ENCODE measurements around the gene LPAR3.
"Not testable (repeated sequence)": the region's sequence is repeated elsewhere in the genome, so short reads cannot be mapped to it uniquely, and the experiment has no call there.

LPAR3 gene

DNA sequence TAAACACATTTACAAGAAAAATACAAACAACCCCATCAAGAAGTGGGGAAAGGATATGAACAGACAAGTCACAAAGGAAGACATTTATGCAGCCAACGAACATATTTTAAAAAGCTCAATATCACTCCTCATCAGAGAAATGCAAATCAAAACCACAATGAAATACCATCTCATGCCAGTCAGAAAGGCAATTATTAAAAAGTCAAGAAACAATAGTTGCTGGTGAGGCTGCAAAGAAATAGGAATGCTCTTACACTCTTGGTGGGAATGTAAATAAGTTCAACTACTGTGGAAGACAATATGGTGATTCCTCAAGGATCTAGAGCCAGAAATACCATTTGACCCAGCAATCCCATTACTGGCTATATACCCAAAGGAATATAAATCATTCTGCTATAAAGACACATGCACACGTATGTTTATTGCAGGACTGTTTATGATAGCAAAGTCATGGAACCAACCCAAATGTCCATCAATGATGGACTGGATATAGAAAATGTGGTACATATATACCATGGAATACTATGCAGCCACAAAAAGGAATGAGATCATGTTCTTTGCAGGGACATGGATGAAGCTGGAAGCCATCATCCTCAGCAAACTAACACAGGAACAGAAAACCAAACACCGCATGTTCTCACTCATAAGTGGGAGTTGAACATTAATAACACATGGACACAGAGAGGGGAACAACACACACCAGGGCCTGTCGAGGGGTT is 15.9 kb upstream of the LPAR3 start:
- DNase-seq; in situ Hi-C loops (cut with MboI; ENCODE audit: low pct_unique_long_range_greater_than_20kb, low sequenced_read_pairs): not testable (repeated sequence)

- no peak for DNase-seq
- in situ Hi-C loops (cut with MboI; ENCODE audit: low pct_unique_long_range_greater_than_20kb, low sequenced_read_pairs), result no loop called here
Observed at GRCh38 chr1:84907095-84907827, 14.3 kb upstream of the LPAR3 start.

GRCh38 chr1:84902727-84903126 is 9.7 kb upstream of the LPAR3 start:
- DNase-seq; in situ Hi-C loops (cut with MboI; ENCODE audit: low pct_unique_long_range_greater_than_20kb, low sequenced_read_pairs): not testable (repeated sequence)

DNA sequence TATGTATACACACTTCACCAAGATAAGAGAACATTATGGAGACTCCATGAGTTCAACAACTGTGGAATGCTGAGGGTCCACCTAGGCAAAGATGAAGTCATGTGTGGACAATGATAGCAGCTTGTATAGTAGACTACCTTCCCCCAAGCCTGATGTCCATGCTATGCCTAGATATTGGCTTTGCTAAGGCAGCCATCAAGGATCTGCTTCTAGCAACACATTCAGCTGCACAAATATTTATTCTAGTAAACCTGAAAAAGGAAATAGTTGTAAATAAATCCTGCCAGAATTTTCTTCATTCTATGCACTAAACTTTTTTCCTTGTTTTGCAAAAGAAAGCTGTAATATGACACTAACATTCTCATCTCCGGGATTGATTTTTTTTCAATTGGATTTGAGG is 7.0 kb upstream of the LPAR3 start:
- in situ Hi-C loops (cut with MboI; ENCODE audit: low pct_unique_long_range_greater_than_20kb, low sequenced_read_pairs), result no loop called here
- no peak for DNase-seq

GRCh38 chr1:84896279-84896678 is 3.3 kb upstream of the LPAR3 start:
- in situ Hi-C loops (cut with MboI; ENCODE audit: low pct_unique_long_range_greater_than_20kb, low sequenced_read_pairs), result no loop called here
- DNase-seq, result no peak

GRCh38 chr1:84890566-84890965 is 2.4 kb downstream of the LPAR3 start:
- in situ Hi-C loops (cut with MboI; ENCODE audit: low pct_unique_long_range_greater_than_20kb, low sequenced_read_pairs), result no loop called here
- DNase-seq, result no peak

GRCh38 chr1:84889437-84889836 is 3.6 kb downstream of the LPAR3 start:
- in situ Hi-C loops (cut with MboI; ENCODE audit: low pct_unique_long_range_greater_than_20kb, low sequenced_read_pairs), result no loop called here
- DNase-seq, result peak; percentile 31

DNA sequence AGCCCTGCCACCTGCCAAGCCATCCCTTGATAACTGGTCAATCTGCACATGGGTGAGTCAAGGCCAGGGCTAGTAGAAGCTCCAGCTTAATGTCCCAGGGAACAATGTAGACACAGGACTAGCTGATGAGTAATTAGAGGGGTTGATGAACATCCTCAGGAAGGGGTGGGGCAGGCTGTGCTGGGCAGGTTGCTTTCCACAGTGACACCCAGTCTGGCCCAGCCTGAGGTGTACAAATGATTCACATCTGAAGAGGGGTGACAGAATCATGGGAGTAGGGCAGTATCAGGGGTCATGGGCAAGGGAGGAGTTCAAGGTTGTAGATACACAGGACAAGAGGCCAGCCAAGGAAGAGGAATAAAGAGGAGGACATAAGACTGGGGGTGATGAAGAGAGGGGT is 4.3 kb downstream of the LPAR3 start:
- DNase-seq, result no peak
- in situ Hi-C loops (cut with MboI; ENCODE audit: low pct_unique_long_range_greater_than_20kb, low sequenced_read_pairs), result no loop called here

GRCh38 chr1:84887261-84887934 is 5.6 kb downstream of the LPAR3 start:
- DNase-seq, result no peak
- in situ Hi-C loops (cut with MboI; ENCODE audit: low pct_unique_long_range_greater_than_20kb, low sequenced_read_pairs), result no loop called here

GRCh38 chr1:84885469-84885868 is 7.5 kb downstream of the LPAR3 start:
- in situ Hi-C loops (cut with MboI; ENCODE audit: low pct_unique_long_range_greater_than_20kb, low sequenced_read_pairs), result no loop called here
- DNase-seq, result no peak

- in situ Hi-C loops (cut with MboI; ENCODE audit: low pct_unique_long_range_greater_than_20kb, low sequenced_read_pairs), result no loop called here
- DNase-seq, result no peak
Observed at GRCh38 chr1:84884671-84885389, 8.2 kb downstream of the LPAR3 start.

GRCh38 chr1:84883286-84883685 is 9.7 kb downstream of the LPAR3 start:
- DNase-seq, result no peak

GRCh38 chr1:84877592-84877991 is 15.4 kb downstream of the LPAR3 start:
- DNase-seq, result no peak
- in situ Hi-C loops (cut with MboI; ENCODE audit: low pct_unique_long_range_greater_than_20kb, low sequenced_read_pairs), result no loop called here

More at GRCh38 chr1:84883286-84883685, 9.7 kb downstream of the LPAR3 start:
- in situ Hi-C loops (cut with MboI; ENCODE audit: low pct_unique_long_range_greater_than_20kb, low sequenced_read_pairs), result no loop called here

DNA sequence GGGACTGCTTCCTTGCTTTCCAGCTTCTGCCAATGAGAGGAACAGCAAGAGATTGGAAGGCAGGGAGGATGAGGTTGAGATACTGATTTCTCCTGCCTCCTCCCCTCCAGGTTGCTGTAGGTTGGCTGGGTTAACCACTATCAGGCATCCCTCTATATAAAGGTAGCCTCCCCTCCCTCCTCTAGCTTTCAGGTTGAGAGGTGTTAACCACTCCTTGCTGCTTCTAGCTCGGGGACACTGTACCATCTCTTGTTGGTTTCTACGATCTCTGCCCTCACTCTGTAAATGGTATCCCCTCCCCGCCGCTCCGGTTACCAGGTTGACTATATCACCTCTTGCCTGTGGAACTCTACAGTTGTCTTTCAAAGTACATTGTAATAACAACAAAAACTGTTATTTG is 16.7 kb downstream of the LPAR3 start:
- no peak for DNase-seq
- in situ Hi-C loops (cut with MboI; ENCODE audit: low pct_unique_long_range_greater_than_20kb, low sequenced_read_pairs), result no loop called here

DNA sequence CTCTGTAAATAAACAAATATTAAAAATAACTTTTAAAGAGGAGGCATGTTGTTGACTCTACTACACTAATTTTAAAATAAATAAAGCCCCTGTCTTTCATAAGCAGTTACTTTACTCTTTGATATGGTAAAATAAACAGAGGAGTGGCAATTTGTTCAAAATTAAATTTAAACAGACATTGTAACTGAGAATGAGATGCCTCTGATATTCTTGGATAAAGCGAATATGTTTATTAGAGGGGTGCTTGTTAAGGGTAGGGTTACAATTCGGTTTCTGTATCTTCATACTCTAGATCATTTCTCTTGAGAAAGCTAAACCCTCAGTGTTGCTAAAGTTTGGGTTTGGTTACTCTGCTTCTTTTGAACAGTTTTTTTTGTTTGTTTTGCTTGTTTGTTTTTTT is 19.6 kb downstream of the LPAR3 start:
- in situ Hi-C loops (cut with MboI; ENCODE audit: low pct_unique_long_range_greater_than_20kb, low sequenced_read_pairs), result no loop called here
- no peak for DNase-seq

- no peak for DNase-seq
- in situ Hi-C loops (cut with MboI; ENCODE audit: low pct_unique_long_range_greater_than_20kb, low sequenced_read_pairs), result no loop called here
Observed at GRCh38 chr1:84872696-84873355, 20.2 kb downstream of the LPAR3 start.

GRCh38 chr1:84871181-84871580 is 21.8 kb downstream of the LPAR3 start:
- in situ Hi-C loops (cut with MboI; ENCODE audit: low pct_unique_long_range_greater_than_20kb, low sequenced_read_pairs), result no loop called here
- DNase-seq, result no peak

DNA sequence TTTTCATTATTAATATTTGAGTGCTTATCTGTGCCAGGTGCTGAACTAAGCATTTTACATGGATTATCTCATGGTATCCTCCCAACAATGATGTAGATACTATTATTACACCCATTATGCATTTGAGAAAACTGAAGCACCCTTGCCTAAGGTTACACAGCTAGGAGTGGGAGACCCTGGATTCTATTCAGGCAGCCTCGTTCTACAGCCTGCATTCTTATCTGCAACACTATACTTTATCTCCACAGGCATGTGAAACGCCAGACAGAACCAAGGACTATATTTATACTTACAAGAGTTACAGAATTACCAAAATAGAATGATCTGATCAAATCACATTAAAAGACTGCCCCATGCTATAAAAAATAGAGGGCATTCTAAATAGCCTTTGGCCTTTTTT is 22.4 kb downstream of the LPAR3 start:
- DNase-seq, result no peak
- in situ Hi-C loops (cut with MboI; ENCODE audit: low pct_unique_long_range_greater_than_20kb, low sequenced_read_pairs), result no loop called here

DNA sequence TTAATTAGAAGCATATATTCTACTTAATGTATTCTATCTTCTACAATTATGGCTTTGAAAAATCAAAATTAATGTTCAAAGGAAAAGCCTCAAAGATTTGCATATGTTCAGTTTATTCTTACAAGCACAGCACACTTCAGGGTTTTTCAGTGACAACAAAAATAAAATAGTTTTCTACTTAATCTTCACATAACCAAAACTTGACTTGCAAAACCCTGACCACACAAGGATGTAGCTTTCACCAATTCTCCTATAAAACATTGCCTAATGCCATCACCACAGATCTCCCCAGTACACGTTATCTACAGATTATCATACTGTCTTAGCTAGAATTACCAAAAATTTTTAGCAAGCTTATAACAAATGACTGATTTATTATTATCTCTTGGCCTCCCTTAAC is 23.3 kb downstream of the LPAR3 start:
- DNase-seq, result no peak
- in situ Hi-C loops (cut with MboI; ENCODE audit: low pct_unique_long_range_greater_than_20kb, low sequenced_read_pairs), result no loop called here

Data from KBM-7 (cell line).